ENCODE results near the gene APOBEC4. TPM values are rescaled to one million over a fixed set of nuclear protein-coding genes. Genes with fewer than 3 reads are reported as not detected.

APOBEC4 gene
- not detected for polyA plus RNA-seq (2013, experiment 1 of 4)
- polyA plus RNA-seq (2013, experiment 2 of 4), result not detected
- not detected for polyA plus RNA-seq (2013, experiment 3 of 4)
- not detected for polyA plus RNA-seq (2013, experiment 4 of 4)

DNA sequence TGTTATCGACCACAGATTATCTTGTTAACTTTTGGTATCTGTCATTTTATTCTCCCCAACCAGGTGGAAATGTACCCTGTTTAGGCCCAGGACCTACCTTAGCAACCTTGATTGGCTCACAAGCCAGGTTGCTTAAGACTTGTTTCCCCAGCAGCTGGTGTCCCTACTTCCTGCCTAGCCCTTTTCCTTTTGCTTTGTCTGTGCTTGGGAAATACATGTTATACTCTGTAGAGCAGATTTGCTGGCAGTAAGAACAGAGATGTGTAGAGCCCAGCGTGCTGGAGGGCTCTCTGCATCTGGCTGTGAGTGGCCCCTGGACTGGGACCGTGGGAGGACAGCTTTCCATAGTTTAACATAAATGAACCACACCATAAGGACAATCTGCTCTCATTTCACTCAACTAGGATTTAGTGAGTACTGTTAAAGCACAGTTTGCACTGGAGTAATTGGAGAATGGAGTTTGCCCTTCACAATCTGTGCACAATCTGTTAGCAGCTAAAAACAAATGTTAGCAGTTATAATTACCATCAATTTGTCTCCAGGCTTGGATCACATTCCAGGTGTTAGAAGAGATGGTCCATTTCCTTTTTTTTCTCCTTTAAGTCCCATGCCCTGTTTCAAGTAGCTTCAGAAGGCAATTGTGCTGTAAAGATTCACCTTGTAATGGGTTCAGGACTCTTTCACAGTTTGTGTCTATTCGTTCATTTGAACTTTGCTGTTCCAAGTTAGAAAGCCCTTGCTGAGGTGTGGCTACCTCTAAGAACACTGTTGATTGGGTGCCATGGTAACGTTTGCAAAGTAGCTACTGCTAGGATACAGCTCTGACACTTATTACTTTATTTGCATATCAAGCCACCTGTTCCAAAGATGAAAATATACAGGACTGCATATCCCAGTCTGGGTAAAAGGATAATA lies at the start of gene APOBEC4:
Gene APOBEC4 (minus strand): TSS at position 770 of the 915 bp plus-strand sequence. CDS start 4,535 bp downstream, outside the sequence.
- no peaks in the 10 kb centered on the region for H3K4me1 ChIP-seq (ENCODE audit: control insufficient read depth, insufficient read depth, low read length)
- no peaks in the 10 kb centered on the region for H3K27me3 ChIP-seq (ENCODE audit: control insufficient read depth, insufficient read depth, low read length, poor library complexity, severe bottlenecking)
- H3K27ac ChIP-seq (ENCODE audit: insufficient read depth, low read depth, low read length, poor library complexity, severe bottlenecking), result no peak within 1 kb of the TSS
- 87 to 90% methylated on average over 5 of the region's 5 CpGs for WGBS, 2 experiments
- H3K36me3 ChIP-seq (ENCODE audit: control insufficient read depth, insufficient read depth, low read length), result no peaks in the 10 kb centered on the region
- H3K4me3 ChIP-seq (ENCODE audit: insufficient read depth, low read depth, low read length), result no peak within 1 kb of the TSS
- H3K9me3 ChIP-seq (ENCODE audit: control insufficient read depth, low read length), result no peaks in the 10 kb centered on the region

DNA sequence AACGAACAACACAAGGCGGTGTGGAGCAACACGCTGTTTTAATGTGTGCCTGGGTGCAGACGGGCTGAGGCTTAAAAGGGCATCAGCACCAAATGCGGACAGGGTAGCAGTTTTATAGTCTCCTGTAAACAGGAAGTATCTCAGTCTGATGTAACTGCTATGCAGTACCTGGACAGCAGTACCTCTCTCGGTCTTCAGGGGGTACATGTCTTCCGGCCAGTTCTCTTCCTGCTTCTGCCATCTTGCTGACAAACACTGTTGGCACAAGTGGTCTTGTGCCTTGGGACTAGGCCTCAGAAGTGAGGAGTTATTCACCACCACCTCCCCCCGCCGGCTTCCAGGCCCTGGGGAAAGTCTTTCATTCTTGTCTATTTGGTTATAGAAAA lies 49.7 kb upstream of the APOBEC4 start:
- Histone ChIP-seq H3K4me3 (ENCODE audit: insufficient read depth, low read depth, low read length) (no peak overlapping the region), H3K36me3 (ENCODE audit: control insufficient read depth, insufficient read depth, low read length) (no peaks in the 10 kb centered on the region), H3K9me3 (ENCODE audit: control insufficient read depth, low read length) (no peaks in the 10 kb centered on the region), H3K27me3 (ENCODE audit: control insufficient read depth, insufficient read depth, low read length, poor library complexity, severe bottlenecking) (no peaks in the 10 kb centered on the region), H3K4me1 (ENCODE audit: control insufficient read depth, insufficient read depth, low read length) (peaks cover 5% of the 10 kb centered on the region), H3K27ac (ENCODE audit: insufficient read depth, low read depth, low read length, poor library complexity, severe bottlenecking) (no peak overlapping the region)
- WGBS, 2 experiments, result 97 to 98% methylated on average over 9 of the region's 9 CpGs

- H3K4me3 ChIP-seq (ENCODE audit: insufficient read depth, low read depth, low read length), result no peak overlapping the region
- peaks cover 8% of the 10 kb centered on the region for H3K4me1 ChIP-seq (ENCODE audit: control insufficient read depth, insufficient read depth, low read length)
- no peaks in the 10 kb centered on the region for H3K27me3 ChIP-seq (ENCODE audit: control insufficient read depth, insufficient read depth, low read length, poor library complexity, severe bottlenecking)
- WGBS, 2 experiments, result 92 to 98% methylated on average over 7 of the region's 7 CpGs
- no peak overlapping the region for H3K27ac ChIP-seq (ENCODE audit: insufficient read depth, low read depth, low read length, poor library complexity, severe bottlenecking)
- no peaks in the 10 kb centered on the region for H3K9me3 ChIP-seq (ENCODE audit: control insufficient read depth, low read length)
- no peaks in the 10 kb centered on the region for H3K36me3 ChIP-seq (ENCODE audit: control insufficient read depth, insufficient read depth, low read length)
Observed at GRCh38 chr1:183702087-183702812, 49.1 kb upstream of the APOBEC4 start.

DNA sequence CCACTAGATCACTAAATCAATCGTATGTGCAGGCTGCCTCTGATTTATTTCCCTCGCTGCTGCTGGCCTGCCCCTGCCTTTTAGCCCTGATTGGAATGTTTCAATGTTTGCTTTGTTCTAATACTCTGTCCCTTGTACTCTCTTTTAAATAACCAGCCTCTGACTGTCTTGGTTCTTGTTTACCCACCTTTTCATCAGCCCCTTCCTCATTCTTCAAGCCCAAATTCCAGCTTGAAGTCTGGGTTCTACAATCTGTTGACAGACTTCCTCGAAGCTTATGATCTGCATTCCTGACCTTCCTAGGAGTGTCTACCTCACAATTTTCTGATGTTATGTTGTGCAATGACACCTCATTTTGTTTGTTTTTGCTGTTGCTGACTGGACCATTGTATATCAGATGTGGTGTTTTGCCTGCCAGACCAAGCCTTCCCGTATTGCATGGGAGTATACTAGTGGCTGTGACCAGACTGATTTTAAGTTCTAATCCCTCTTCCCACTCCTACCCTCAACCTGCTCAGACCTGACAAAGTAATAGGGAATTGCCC lies 46.6 kb upstream of the APOBEC4 start:
- Histone ChIP-seq H3K9me3 (ENCODE audit: control insufficient read depth, low read length) (no peaks in the 10 kb centered on the region), H3K4me1 (ENCODE audit: control insufficient read depth, insufficient read depth, low read length) (peaks cover 8% of the 10 kb centered on the region), H3K36me3 (ENCODE audit: control insufficient read depth, insufficient read depth, low read length) (no peaks in the 10 kb centered on the region), H3K27me3 (ENCODE audit: control insufficient read depth, insufficient read depth, low read length, poor library complexity, severe bottlenecking) (no peaks in the 10 kb centered on the region), H3K27ac (ENCODE audit: insufficient read depth, low read depth, low read length, poor library complexity, severe bottlenecking) (no peak overlapping the region), H3K4me3 (ENCODE audit: insufficient read depth, low read depth, low read length) (no peak overlapping the region)
- WGBS, 2 experiments, result 81 to 87% methylated on average over 4 of the region's 4 CpGs

- Histone ChIP-seq H3K27ac (ENCODE audit: insufficient read depth, low read depth, low read length, poor library complexity, severe bottlenecking) (no peak overlapping the region), H3K9me3 (ENCODE audit: control insufficient read depth, low read length) (no peaks in the 10 kb centered on the region), H3K27me3 (ENCODE audit: control insufficient read depth, insufficient read depth, low read length, poor library complexity, severe bottlenecking) (no peaks in the 10 kb centered on the region), H3K4me1 (ENCODE audit: control insufficient read depth, insufficient read depth, low read length) (peaks cover 8% of the 10 kb centered on the region), H3K36me3 (ENCODE audit: control insufficient read depth, insufficient read depth, low read length) (no peaks in the 10 kb centered on the region), H3K4me3 (ENCODE audit: insufficient read depth, low read depth, low read length) (no peak overlapping the region)
- 91 to 92% methylated on average over 3 of the region's 3 CpGs for WGBS, 2 experiments
Observed at GRCh38 chr1:183697814-183698590, 44.9 kb upstream of the APOBEC4 start.

DNA sequence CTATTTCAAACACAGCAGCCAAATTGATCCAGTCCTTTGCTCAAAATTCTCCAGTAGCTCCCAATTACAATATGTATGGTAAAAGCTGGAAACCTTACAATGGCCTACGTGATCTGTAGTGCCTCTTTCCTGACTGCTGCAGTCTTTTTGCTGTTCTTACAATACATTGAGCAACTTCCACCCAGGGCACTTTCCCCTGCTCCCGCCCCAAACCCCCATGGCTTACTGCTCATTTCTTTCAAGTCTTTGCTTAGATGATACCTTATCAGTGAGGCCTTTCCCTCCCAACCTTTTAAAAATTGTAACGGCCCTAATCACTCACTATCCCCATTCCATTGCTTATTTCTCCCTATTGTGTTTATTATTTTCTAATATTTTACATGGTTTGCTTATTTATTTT lies 43.9 kb upstream of the APOBEC4 start:
- H3K27me3 ChIP-seq (ENCODE audit: control insufficient read depth, insufficient read depth, low read length, poor library complexity, severe bottlenecking), result no peaks in the 10 kb centered on the region
- WGBS, 2 experiments, result 80 to 84% methylated on average over 2 to 3 of the region's 3 CpGs

DNA sequence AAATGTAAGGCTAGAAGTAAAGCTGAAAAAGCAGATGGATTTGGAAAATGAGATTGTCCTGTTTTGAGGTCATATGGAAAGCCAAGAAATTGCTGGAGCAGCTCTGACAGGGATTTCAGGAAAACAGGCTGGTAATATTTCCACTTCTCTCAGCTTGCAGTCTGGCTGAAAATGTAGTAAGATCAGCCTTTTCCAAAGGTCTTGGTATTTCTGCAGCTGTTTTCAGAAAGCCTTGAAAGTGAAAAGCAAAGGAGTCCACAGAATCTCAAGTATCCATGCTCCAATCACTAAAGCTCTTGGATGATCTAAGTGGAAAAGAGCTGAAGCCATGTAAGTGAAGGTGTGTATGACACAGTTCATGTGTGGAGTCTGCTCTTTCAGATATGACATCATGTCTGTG lies 41.6 kb upstream of the APOBEC4 start:
- H3K27ac ChIP-seq (ENCODE audit: insufficient read depth, low read depth, low read length, poor library complexity, severe bottlenecking), result no peak overlapping the region
- no peaks in the 10 kb centered on the region for H3K9me3 ChIP-seq (ENCODE audit: control insufficient read depth, low read length)
- no peaks in the 10 kb centered on the region for H3K36me3 ChIP-seq (ENCODE audit: control insufficient read depth, insufficient read depth, low read length)
- H3K4me3 ChIP-seq (ENCODE audit: insufficient read depth, low read depth, low read length), result no peak overlapping the region
- H3K4me1 ChIP-seq (ENCODE audit: control insufficient read depth, insufficient read depth, low read length), result peaks cover 8% of the 10 kb centered on the region
- no peaks in the 10 kb centered on the region for H3K27me3 ChIP-seq (ENCODE audit: control insufficient read depth, insufficient read depth, low read length, poor library complexity, severe bottlenecking)

More for the DNA sequence above, 43.9 kb upstream of the APOBEC4 start:
- no peaks in the 10 kb centered on the region for H3K36me3 ChIP-seq (ENCODE audit: control insufficient read depth, insufficient read depth, low read length)
- H3K4me3 ChIP-seq (ENCODE audit: insufficient read depth, low read depth, low read length), result no peak overlapping the region
- no peaks in the 10 kb centered on the region for H3K9me3 ChIP-seq (ENCODE audit: control insufficient read depth, low read length)
- no peak overlapping the region for H3K27ac ChIP-seq (ENCODE audit: insufficient read depth, low read depth, low read length, poor library complexity, severe bottlenecking)
- H3K4me1 ChIP-seq (ENCODE audit: control insufficient read depth, insufficient read depth, low read length), result peaks cover 8% of the 10 kb centered on the region

GRCh38 chr1:183694066-183694465 lies 41.0 kb upstream of the APOBEC4 start:
- Histone ChIP-seq H3K27me3 (ENCODE audit: control insufficient read depth, insufficient read depth, low read length, poor library complexity, severe bottlenecking) (no peaks in the 10 kb centered on the region), H3K4me3 (ENCODE audit: insufficient read depth, low read depth, low read length) (no peak overlapping the region), H3K9me3 (ENCODE audit: control insufficient read depth, low read length) (no peaks in the 10 kb centered on the region), H3K4me1 (ENCODE audit: control insufficient read depth, insufficient read depth, low read length) (peaks cover 3% of the 10 kb centered on the region), H3K27ac (ENCODE audit: insufficient read depth, low read depth, low read length, poor library complexity, severe bottlenecking) (no peak overlapping the region), H3K36me3 (ENCODE audit: control insufficient read depth, insufficient read depth, low read length) (no peaks in the 10 kb centered on the region)
- WGBS, 2 experiments, result 91 to 100% methylated on average over 1 of the region's 1 CpG

GRCh38 chr1:183693521-183693920 lies 40.4 kb upstream of the APOBEC4 start:
- H3K9me3 ChIP-seq (ENCODE audit: control insufficient read depth, low read length), result no peaks in the 10 kb centered on the region
- H3K4me3 ChIP-seq (ENCODE audit: insufficient read depth, low read depth, low read length), result no peak overlapping the region
- no peaks in the 10 kb centered on the region for H3K27me3 ChIP-seq (ENCODE audit: control insufficient read depth, insufficient read depth, low read length, poor library complexity, severe bottlenecking)
- H3K36me3 ChIP-seq (ENCODE audit: control insufficient read depth, insufficient read depth, low read length), result no peaks in the 10 kb centered on the region
- no peak overlapping the region for H3K27ac ChIP-seq (ENCODE audit: insufficient read depth, low read depth, low read length, poor library complexity, severe bottlenecking)
- H3K4me1 ChIP-seq (ENCODE audit: control insufficient read depth, insufficient read depth, low read length), result peaks cover 3% of the 10 kb centered on the region
